HG02852 (cell line): Measurements from ENCODE around the gene ATF2.
A peak's percentile ranks its signal among the peaks of the same experiment; 100 is the strongest.
"Not testable (repeated sequence)": the region's sequence is repeated elsewhere in the genome, so short reads cannot be mapped to it uniquely, and the experiment has no call there.

Experiments used
- ATAC-seq: cut with Tn5 transposase; IDR thresholded peaks from one replicate; pipeline ENCODE4 v1.9.1; 2021; ENCODE audit warnings: mild to moderate bottlenecking, moderate library complexity; ENCODE audit not compliant: unreplicated experiment

The ATF2 gene

DNA sequence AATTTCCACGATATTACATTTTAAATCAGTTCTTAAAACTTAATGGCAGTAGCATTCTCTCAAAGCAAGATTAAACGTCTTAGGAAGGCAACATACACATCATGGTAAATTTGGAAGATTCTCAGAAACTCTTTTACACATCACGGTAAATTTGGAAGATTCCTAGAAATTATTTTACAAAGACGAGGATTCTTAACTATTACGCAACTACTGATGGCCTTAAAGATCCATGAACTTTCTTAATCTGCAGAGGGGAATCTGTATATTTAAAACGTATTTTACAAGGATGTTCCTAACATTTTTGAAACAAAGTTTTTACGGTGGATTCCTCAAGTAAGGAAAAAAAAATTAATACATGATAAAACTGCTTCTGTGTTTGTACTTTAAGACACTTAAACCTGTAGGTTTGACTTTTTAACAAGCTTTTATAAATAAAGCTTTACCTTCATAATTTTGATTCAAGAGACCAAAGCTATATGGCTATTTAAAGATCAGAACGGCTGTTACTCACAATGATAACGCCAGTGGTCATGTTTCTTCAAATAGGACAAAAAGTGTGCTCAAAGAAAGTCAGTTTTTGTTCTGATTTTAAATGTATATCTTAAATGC lies 1.7 kb downstream of the ATF2 start:
- no peak for ATAC-seq

DNA sequence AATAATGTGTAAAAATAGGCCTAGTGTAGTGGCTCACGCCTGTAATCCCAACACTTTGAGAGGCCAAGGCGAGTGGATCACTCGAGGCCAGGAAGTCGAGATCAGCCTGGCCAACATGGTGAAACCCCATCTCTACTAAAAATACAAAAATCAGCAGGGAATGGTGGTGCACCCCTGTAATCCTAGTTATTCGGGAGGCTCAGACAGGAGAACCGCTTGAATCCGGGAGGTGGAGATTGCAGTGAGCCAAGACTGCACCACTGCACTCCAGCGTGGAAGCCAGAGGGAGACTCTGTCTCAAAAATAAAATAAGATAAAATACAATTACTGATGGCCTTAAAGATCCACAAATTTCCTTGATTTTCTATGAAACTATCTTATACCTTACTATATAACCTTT lies 3.8 kb downstream of the ATF2 start:
- ATAC-seq, result no peak

DNA sequence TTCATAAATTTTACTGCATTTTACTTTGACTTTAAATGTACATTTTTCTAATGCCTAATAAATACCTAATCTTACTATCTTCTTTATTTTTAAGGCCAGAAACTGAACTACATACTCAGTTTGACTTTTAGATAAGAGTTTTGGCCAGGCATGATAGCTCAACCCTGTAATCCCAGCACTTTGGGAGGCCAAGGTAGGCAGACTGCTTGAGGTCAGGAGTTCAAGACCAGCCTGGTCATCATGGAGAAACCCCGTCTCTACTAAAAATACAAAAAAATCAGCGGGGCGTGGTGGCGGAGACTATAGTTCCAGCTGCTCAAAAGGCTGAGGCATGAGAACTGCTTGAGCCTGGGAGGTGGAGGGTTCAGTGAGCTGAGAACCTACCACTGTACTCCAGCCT lies 9.1 kb downstream of the ATF2 start:
- ATAC-seq, result no peak

DNA sequence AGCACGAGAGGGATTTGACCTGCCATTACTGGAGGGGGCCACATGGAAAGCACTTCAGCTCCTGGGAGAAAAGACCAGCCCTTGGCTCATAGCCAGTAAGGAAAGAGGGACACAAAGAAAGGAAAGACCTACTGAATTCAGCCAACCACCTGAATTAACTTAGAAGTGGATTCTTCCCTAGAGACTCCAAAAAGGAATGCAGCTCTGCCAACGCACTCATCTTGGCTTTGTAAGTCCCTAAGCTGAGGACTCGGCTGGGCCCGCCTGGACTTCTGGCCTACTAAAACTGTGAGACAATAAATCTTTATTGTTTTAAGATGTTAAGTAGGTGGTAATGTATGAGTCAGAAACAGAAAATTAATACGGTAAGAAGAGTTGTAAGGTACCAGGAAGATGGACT lies 11.5 kb downstream of the ATF2 start:
- ATAC-seq, result no peak

DNA sequence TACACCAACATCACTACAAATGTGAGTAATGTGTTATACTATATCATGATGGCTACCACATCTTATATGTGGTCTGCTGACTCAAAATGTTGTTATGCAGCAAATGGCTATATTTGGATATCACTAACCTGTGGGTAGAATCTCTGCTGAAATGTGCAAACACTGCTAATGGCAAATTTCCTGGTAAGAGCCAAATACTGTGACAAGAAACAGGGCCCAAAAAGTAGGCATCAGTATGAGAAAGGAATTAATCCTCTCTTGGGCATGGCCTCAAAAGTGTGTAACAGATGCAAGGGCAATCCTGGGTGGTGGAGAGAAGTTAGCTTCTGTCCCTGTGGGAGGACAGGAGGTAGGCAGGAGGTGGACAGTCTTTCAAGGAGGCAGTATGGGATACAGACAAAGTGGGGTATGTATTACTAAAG lies 13.3 kb downstream of the ATF2 start:
- peak; percentile 81 for ATAC-seq

DNA sequence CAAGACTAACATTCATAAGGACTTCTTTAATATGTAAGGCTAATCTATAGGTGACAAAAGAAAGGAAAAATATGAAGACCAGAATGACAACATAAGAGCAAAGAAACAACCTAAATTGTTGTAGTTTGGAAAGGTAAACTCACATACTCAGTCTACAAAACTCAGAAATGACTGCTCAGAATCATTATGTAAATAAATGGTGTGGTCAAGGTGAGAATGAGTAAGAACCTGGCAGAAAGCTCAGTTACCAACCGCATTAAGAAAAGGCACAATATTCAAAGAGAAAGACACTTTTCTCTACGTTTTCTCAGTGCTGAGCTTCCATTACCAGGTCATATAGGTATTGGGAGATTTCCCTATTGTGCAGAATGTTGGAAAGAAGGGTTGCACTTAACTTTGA lies 15.8 kb downstream of the ATF2 start:
- peak; percentile 73 for ATAC-seq

DNA sequence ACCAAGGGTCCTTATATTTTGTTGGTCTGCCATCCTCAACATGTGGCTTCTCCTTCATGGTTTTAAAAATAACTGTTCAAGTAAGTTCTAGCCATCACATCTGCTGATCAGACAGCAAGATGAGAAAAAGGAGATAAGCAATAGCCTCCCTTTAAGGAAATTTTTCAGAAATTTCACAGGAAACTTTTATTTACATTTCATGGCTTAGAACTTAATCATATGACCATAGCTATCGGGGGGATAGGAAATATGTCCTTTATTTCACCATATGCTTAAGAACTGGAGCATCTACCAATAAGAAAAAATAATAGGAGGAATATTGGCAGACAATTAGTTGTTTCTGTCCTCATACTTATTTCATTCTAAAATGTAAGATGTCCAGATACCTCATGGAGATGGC lies 16.2 kb downstream of the ATF2 start:
- no peak for ATAC-seq

DNA sequence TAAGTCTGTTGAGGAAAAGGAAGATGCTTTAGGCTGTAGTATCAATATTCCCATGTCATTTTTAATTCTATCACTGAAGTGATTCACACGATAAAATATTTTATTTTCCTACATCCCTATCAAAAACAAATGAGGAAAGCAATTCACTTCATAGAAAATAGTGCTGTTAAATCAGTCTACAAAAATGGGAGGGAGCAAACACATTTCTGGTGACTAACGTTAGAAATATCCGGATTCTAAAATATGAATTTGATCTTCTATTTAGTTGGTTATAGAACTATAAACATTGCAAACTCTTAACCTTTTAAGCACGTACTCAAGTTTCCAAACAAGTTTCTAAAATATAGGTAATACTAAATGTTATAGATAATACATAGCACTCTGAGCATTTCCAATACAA lies 20.8 kb downstream of the ATF2 start:
- no peak for ATAC-seq

DNA sequence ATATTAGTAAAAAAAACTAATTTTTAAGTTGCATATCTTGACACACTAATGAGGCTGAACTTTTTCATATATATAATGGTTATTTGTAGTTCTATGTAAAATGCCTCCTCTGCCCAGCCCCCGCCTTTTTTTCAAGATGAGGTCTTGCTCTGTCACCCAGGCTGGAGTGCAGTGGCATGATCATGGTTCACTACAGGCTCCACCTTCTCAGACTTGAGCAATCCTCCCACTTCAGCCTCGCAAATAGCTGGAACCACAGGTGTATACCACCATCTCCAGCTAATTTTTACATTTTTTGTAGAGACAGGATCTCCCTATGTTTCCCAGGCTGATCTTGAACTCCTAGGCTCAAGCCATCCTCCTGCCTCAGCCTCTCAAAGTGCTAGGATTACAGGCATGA lies 24.3 kb downstream of the ATF2 start:
- no peak for ATAC-seq

DNA sequence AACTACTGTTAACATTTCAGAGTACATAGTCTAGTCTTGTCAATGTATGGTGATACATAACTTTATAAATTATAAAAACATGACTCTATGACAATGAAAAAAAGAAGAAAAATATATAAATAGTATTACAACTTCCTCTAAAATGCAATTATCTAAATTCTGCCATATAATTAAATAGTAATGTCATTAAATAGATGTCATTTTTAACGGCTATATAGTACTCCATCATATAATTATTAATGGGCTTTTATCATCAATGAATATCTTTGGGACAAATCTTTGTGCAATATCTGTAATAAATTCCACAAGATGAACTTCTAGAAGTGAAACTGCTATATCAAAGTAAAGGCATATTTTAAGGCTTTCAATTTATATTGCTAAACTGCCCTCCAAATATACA lies 24.8 kb downstream of the ATF2 start:
- ATAC-seq, result no peak

DNA sequence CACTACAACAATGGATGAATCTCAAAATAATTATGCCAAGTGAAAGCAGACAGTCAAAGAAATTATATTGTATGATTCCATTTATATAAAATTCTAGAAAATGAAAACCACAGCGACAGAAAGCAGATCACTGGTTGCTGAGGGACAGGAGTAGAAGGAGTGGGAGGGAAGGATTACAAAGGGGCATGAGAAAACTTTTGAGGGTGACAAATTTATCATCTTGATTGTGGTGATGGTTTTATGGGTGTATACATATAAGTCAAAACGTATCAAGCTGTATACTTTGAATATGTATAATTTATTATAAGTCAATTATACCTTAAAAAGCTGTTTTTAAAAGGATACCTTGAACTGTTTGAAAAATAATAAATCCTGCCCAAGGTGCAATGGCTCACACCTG lies 27.7 kb downstream of the ATF2 start:
- no peak for ATAC-seq

DNA sequence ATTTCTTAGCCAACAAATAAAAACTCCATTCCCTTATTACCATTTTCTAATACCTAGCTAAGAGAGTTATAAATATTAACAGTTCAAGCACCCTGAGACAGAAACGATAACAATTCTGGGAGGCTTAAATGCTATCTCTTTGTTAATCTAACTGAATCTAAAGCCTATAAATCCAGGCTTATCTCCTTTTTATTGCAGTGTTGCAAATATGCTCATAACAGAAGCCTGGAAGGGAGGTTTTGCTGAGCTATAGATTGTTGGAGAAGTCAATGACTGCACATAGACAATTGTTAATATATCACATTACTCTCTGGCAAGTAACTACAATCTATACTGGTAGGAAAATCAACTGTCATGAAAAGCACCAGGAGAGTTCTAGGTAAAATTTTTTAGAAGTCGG lies 30.2 kb downstream of the ATF2 start:
- no peak for ATAC-seq

DNA sequence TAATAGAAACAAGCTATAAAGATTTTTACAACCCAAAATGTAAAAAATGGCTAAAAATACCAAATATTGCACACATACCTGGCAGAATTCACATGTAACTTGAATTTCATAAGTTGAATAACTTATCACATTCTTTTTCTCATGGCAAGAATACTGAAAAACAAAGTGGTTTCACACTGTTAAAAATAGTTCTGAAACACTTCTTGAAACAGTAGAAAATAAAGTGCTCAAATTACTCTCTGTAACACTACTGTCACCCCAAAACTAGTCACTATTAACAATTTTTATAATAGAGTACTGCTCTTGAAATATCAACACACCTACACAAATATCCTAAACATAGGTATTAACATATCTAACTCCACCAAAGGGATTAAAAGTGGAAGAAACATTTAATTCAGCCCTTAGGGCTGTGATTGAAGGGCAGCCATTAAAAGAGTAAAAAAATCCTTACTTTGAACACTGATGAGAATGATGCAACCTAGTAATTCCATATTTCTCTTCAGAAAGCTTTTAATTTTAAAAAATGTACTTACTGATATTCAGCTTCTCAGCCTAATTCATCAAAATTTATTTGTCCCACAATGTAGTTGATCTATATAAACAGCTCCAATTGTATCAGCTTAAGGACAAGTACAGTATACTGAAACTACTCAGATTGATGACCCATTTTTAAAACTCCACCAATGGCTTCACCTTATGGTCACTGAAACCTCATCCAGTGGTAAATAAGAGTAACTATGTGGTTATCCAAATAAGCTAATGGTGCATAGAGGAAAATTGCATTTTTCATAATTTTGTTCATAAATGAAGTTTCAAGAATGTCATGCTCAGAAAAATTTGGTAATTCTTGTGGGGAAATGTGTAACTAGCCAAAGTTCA lies 31.4 kb downstream of the ATF2 start:
- ATAC-seq, result peak; percentile 71

DNA sequence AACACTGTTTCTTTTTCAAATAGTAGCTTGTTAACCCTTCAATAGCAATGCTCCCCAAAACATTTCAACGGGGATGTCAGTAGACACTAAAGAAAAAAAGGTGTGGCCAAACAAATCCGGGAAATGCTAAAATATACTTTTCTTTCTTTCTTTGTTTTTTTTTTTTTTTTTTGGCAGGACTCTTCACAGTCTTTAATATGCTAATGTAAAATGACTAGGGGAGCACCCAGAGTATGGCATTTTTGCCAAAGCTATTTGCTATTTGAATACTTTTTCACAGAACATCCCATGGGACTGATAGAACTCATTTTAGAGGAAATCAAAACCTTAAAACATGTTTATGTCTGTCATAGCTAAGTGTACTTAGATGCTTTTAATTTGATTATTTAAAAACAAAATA lies 32.1 kb downstream of the ATF2 start:
- ATAC-seq, result no peak

DNA sequence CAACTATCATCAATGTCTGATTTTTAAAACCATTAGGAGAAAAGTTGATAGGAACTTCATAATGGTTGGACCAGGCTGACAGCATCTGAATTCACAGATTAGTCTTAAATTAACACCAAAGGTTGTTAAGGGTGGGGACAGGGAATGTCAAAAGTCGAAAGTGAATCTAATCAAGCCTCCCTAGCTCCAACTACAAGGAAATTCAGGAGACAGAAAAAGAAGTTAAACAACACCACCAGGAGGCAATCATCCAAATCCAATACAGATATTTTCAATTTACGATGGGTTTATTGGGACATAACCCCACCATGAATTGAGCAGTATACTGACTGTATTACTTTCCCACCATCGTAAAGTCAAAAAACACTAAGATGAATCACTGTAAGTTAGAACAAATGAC lies 32.8 kb downstream of the ATF2 start:
- ATAC-seq, result no peak

DNA sequence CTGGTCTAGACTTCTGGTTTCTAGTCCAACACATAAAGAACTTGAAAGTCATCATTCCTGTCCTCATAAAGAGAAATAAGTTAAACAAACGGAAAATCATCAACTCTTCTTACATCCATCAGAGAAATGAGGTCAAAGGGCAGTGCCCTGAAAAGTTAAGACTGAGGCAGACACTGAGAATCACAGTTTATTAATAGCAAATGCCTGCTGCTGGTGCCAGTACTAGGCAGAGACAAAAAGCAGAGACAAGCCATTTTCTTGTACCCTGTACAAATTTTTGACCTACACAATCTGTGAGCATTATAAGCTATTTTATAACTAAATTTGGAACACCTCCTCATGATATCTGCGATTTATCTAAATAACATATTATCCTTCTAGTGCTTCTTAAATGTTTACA lies 36.8 kb downstream of the ATF2 start:
- no peak for ATAC-seq

DNA sequence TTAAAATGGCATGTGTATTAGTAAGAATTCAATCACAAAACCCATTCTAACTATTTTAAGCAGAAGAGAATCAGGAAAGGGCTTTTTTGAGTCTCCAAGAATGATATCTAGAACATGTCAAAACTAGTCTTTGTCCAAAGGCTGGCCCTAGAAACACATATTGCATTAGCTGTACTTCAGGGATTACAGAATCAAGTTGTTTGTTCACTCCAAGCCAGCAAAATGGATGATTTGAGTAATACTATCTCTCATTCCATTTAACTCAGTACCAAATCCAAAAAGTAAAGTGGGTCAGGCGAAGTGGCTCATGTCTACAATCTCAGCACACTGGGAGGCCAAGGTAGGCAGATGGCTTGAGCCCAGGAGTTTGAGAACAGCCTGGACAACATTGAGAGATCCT lies 41.3 kb downstream of the ATF2 start:
- ATAC-seq, result no peak

DNA sequence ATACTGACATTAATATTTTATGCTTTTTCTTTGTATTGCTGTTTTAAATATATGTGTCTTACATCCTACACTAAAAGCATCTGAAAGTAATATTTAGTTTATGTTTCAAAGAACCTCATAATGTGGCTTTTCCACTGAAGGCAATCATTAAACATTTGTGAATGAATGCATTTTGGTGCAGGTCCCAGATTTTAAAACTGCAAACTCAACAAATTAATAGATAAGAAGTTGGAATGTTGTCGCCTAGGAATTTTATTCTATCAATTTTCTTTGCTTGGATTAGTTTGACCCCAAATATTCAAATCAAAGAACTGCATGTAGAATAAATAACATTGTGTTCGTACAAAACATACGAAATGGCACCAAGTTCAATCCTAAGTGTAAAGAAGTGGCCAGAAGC lies 44.7 kb downstream of the ATF2 start:
- ATAC-seq, result no peak

DNA sequence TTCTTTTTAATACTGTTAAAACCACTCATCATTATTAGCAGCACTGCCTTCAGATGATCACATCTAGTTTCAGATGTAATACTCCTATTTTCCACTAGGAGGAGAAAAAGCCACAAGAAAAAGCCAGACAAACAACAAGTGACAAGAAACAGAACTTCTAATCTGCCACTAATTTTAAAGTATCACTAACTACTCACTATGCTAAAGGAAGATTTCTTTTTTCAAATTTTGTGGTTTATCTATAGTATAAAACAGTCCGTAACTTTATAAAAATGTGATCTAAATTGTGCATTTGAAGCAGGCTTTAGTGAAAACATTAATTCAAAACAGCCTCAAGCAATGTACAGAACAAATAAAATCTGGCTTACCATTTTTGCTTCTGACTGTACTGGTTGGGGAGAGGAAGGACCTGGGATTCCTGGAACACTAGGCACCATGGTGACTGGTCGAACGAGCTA lies 56.8 kb downstream of the ATF2 start:
- peak; percentile 79 for ATAC-seq

DNA sequence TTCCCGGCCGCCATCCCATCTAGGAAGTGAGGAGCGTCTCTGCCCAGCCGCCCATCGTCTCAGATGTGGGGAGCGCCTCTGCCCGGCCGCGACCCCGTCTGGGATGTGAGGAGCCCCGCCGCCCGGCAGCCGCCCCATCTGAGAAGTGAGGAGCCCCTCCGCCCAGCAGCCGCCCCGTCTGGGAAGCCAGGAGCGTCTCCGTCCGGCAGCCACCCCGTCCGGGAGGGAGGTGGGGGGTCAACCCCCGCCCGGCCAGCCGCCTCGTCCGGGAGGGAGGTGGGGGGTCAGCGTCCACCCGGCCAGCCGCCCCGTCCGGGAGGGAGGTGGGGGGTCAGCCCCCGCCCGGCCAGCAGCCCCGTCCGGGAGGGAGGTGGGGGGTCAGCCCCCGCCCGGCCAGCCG lies 59.9 kb downstream of the ATF2 start:
- not testable (repeated sequence) for ATAC-seq

DNA sequence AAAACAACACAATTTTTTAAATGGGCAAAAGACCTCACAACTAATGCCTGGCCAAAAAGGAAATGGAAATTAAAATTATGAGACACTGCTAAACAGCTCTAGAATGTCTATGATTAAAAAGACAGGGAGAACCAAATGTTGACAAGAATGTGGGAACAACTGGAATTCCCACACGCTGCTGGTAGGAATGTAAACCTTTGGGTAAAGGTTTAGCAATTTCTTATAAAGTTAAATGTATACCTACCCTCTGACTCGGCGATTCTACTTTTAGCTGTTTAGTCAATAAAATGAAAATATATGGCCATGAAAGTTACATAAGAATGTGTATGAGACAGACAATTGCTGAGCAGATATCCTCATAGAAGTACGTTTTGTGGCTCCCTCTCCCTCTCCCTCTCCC lies 60.9 kb downstream of the ATF2 start:
- ATAC-seq, result no peak

DNA sequence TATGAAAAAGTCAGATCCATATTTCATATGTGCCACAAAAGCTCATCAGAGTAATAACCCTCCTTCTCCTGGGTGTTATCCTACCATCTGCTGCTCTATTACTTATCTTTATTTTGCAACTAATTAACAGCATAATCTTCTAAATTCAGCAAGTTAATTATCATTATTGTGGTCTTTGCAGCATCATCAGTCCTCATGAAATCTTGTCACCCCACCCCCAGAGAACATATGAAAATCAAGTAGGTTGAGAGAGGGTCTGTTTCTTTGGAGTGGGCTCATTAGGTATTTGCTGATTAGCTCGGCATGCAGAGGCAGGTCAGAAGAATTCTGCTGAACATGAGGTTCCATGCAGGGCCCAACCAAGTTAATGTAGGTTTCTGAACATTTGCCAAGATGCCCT lies 64.8 kb downstream of the ATF2 start:
- ATAC-seq, result no peak

DNA sequence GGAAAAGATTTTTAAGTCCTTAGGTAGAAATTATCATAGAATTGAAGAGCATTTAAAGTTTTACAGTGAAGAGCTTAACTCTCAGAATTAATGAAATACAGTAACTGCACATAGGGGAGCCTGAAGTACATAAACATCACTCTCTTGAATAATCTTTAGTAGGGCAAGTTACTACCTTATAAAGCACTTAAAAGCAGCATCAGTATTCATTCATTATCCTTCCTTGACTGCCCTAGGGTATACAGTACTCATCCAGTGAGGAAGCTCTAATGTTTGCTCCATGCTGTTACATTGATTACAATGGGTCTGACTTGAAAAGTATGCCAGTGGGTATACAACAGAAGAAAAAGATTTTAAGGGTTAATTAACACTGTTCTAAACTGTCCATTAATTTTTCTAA lies 66.5 kb downstream of the ATF2 start:
- no peak for ATAC-seq
